Hepatocyte (in vitro differentiated cells): ENCODE measurements around the gene GALNT14. TPM values are rescaled to one million over a fixed set of nuclear protein-coding genes. Genes with fewer than 3 reads are reported as not detected.

Experiments
- DNase-seq: peaks from one replicate; pipeline ENCODE4 v3.0.0-alpha.2; 2016; ENCODE audit warnings: low spot score
- H2AFZ ChIP-seq: fragments of 200-600 bp; sonication (generic); 2 replicates; pipeline ENCODE4 v1.6.0; 2016; ENCODE audit warnings: antibody characterized with exemption, mild to moderate bottlenecking
- H3K27ac ChIP-seq: fragments of 200-600 bp; sonication (generic); 2 replicates; pipeline ENCODE4 v1.5.1; 2016; ENCODE audit warnings: mild to moderate bottlenecking
- H3K27me3 ChIP-seq: fragments of 200-600 bp; sonication (generic); 2 replicates; pipeline ENCODE4 v1.6.1; 2016
- H3K36me3 ChIP-seq: fragments of 200-600 bp; sonication (generic); replicated peaks from 2 replicates; pipeline ENCODE4 v1.5.1; 2016; ENCODE audit warnings: low read depth; ENCODE audit not compliant: insufficient read depth
- H3K4me1 ChIP-seq: fragments of 200-600 bp; sonication (generic); 2 replicates; pipeline ENCODE4 v1.5.1; 2016; ENCODE audit warnings: mild to moderate bottlenecking, moderate library complexity; ENCODE audit not compliant: insufficient read depth
- H3K4me2 ChIP-seq: fragments of 200-600 bp; sonication (generic); 2 replicates; pipeline ENCODE4 v1.6.0; 2016
- H3K4me3 ChIP-seq: fragments of 200-600 bp; sonication (generic); 2 replicates; pipeline ENCODE4 v1.5.1; 2016; ENCODE audit warnings: mild to moderate bottlenecking
- H3K79me2 ChIP-seq: fragments of 200-600 bp; sonication (generic); 2 replicates; pipeline ENCODE4 v1.6.0; 2017; ENCODE audit warnings: mild to moderate bottlenecking
- H3K9me2 ChIP-seq: fragments of 200-600 bp; sonication (generic); replicated peaks from 2 replicates; pipeline ENCODE4 v1.6.0; 2017; ENCODE audit warnings: mild to moderate bottlenecking; ENCODE audit not compliant: insufficient read depth
- H3K9me3 ChIP-seq: fragments of 200-600 bp; sonication (generic); 2 replicates; pipeline ENCODE4 v1.5.1; 2016; ENCODE audit warnings: low read depth, mild to moderate bottlenecking
- H4K20me1 ChIP-seq: fragments of 200-600 bp; sonication (generic); 2 replicates; pipeline ENCODE4 v1.6.0; 2016; ENCODE audit warnings: mild to moderate bottlenecking; ENCODE audit not compliant: insufficient read depth, poor library complexity, severe bottlenecking
- EZH2 ChIP-seq: fragments of 200-600 bp; sonication (generic); IDR thresholded peaks from 2 replicates; pipeline ENCODE4 v1.6.1; 2016; ENCODE audit warnings: antibody characterized with exemption, mild to moderate bottlenecking, borderline replicate concordance
- EZH2phosphoT487 ChIP-seq: fragments of 200-600 bp; sonication (generic); IDR thresholded peaks from one replicate; pipeline ENCODE4 v1.6.1; 2018; ENCODE audit warnings: antibody characterized with exemption, mild to moderate bottlenecking, low read depth, moderate library complexity; ENCODE audit not compliant: unreplicated experiment, severe bottlenecking
- WGBS: methylation state at CpG from one replicate; pipeline ENCODE4 v1.1.6; 2016; ENCODE audit warnings: low lambda C conversion rate; ENCODE audit errors: missing lambda C conversion rate; 5-methylcytosine and 5-hydroxymethylcytosine counted together
- polyA plus RNA-seq: library from polyadenylated mRNA; unstranded; fragments of >200 nt; fragmentation: Nextera tagmentation; extraction: Ambion mirVana; gene quantifications from 2 replicates; pipeline ENCODE4 v1.2.1, GENCODE V29; 2016
- total RNA-seq: library from RNA; depleted of rRNA; stranded (reverse); fragments of >200 nt; gene quantifications from 2 replicates; pipeline ENCODE4 v1.2.3, GENCODE V29; 2014
- TF ChIP-seq, protein P1 (sequence below): fragments of 200-600 bp; sonication (generic); IDR thresholded peaks from 2 replicates; pipeline ENCODE4 v1.5.1; 2016; ENCODE audit warnings: antibody characterized with exemption, mild to moderate bottlenecking; ENCODE audit not compliant: poor library complexity

The GALNT14 gene
- total and polyA plus RNA-seq, 2 experiments from 2014 or later, result 2.2 to 2.9 TPM

DNA sequence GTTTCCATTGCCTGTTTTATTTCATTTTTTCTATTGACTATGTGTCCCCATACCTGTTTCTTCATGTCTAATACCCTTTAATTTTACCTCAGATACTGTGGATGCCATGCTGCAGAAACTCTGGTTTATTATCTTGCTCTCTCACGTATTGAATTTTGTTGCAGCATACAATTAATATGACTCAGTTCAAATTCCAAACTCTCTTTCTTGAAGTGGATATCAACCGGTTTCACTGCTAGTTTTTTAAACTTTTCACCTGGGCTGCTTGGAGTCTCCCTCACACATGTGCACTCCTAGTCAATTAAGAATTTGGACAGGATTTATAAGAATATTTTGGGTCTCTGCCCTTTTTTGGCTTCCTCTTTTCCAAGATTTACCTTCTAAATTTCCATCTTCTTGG, 260.4 kb downstream of the GALNT14 start:
- no peaks in the 10 kb centered on the region for H3K79me2 ChIP-seq
- H3K4me2 ChIP-seq, result no peak overlapping the region
- H3K9me2 ChIP-seq, result no peaks in the 10 kb centered on the region
- no peak overlapping the region for H2AFZ ChIP-seq
- WGBS, result 85% methylated on average over 2 of the region's 2 CpGs
- H3K4me3 ChIP-seq, result no peak overlapping the region
- no peaks in the 10 kb centered on the region for H3K9me3 ChIP-seq
- H4K20me1 ChIP-seq, result no peaks in the 10 kb centered on the region
- H3K36me3 ChIP-seq, result no peaks in the 10 kb centered on the region
- no peak for DNase-seq
- no peaks in the 10 kb centered on the region for H3K27me3 ChIP-seq
- no peaks in the 10 kb centered on the region for H3K4me1 ChIP-seq
- H3K27ac ChIP-seq, result no peak overlapping the region
- TF ChIP-seq EZH2 (no peak), EZH2phosphoT487 (no peak)
- TF ChIP-seq, protein P1, sequence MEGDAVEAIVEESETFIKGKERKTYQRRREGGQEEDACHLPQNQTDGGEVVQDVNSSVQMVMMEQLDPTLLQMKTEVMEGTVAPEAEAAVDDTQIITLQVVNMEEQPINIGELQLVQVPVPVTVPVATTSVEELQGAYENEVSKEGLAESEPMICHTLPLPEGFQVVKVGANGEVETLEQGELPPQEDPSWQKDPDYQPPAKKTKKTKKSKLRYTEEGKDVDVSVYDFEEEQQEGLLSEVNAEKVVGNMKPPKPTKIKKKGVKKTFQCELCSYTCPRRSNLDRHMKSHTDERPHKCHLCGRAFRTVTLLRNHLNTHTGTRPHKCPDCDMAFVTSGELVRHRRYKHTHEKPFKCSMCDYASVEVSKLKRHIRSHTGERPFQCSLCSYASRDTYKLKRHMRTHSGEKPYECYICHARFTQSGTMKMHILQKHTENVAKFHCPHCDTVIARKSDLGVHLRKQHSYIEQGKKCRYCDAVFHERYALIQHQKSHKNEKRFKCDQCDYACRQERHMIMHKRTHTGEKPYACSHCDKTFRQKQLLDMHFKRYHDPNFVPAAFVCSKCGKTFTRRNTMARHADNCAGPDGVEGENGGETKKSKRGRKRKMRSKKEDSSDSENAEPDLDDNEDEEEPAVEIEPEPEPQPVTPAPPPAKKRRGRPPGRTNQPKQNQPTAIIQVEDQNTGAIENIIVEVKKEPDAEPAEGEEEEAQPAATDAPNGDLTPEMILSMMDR, result no peak

DNA sequence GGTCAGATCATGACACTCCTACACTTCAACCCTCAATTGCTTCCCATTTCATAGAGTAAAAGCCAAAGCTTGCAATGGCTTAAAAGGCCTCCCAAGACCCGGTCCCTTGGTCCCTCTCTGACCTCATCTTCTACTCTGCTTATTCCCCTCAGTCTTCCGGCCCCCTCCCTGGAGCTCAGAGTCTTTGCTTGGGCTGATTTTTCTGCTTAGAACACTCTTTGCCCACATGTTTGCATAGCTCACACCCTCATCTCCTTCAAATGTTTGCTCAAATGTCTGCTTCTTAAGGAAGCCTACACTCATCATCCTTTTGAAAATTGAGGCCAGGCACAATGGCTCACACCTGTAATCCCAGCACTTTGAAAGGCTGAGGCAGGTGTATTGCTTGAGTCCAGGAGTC, 265.4 kb downstream of the GALNT14 start:
- Histone ChIP-seq H3K4me3 (no peak overlapping the region), H3K36me3 (no peaks in the 10 kb centered on the region), H3K4me1 (no peaks in the 10 kb centered on the region), H4K20me1 (no peaks in the 10 kb centered on the region), H3K9me3 (no peaks in the 10 kb centered on the region), H3K27me3 (no peaks in the 10 kb centered on the region), H3K9me2 (no peaks in the 10 kb centered on the region), H3K79me2 (no peaks in the 10 kb centered on the region), H2AFZ (no peak overlapping the region), H3K4me2 (no peak overlapping the region), H3K27ac (no peak overlapping the region)
- WGBS, result 68% methylated on average over 2 of the region's 2 CpGs
- no peak for DNase-seq
- TF ChIP-seq EZH2phosphoT487 (no peak), EZH2 (no peak)
- TF ChIP-seq, protein P1, result no peak

DNA sequence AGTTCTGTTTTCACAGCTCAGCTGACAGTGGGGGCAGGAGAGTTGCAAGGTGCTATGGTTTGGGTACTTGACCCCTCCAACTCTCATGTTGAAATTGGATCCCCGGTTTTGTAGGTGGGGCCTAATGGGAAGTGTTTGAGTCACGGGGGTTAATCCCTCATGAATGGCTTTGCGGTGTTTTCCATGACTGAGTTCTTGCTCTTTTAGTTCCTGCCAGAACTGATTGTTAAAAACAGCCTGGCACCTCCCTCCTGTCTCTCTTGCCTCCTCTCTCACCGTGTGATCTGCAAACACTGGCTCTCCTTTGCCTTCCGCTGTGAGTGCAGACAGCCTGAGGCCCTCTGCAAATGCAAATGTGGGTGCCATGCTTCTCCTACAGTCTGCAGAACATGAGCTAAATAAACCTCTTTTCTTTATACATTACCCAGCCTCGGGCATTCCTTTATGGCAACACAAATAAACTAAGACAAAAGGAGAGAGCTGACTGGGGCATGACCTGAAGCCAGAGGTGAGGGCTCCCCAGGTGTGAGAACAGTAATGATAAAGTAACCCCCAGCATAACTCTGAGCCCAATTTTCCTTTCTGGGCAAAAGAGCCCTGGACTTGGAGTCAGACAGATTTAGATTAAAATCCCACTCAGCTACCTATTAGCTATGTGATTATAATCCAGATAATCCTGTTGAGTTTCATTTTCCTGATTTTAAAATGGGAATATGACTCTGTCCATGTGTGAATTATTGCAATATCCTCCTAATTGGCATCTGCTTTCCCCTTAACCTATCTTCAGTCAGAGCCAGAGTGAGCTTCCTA, 266.1 kb downstream of the GALNT14 start:
- TF ChIP-seq EZH2 (no peak), EZH2phosphoT487 (no peak)
- TF ChIP-seq, protein P1, result no peak
- no peaks in the 10 kb centered on the region for H4K20me1 ChIP-seq
- H3K9me3 ChIP-seq, result no peaks in the 10 kb centered on the region
- H3K27me3 ChIP-seq, result no peaks in the 10 kb centered on the region
- WGBS, result 8% methylated on average over 6 of the region's 6 CpGs
- DNase-seq, result no peak
- H3K36me3 ChIP-seq, result no peaks in the 10 kb centered on the region
- no peak overlapping the region for H3K4me3 ChIP-seq
- no peaks in the 10 kb centered on the region for H3K79me2 ChIP-seq
- H3K4me2 ChIP-seq, result no peak overlapping the region
- H3K9me2 ChIP-seq, result no peaks in the 10 kb centered on the region
- H2AFZ ChIP-seq, result no peak overlapping the region
- no peaks in the 10 kb centered on the region for H3K4me1 ChIP-seq
- H3K27ac ChIP-seq, result no peak overlapping the region
